Measurements from ENCODE around the gene KIF2A. TPM values are rescaled to one million over a fixed set of nuclear protein-coding genes. Genes with fewer than 3 reads are reported as not detected.

The KIF2A gene
- total and polyA plus RNA-seq, 2 of the 13 experiments (the other 11 are each of a cell fraction or from before 2014, with no cell fraction given) = 8.5 to 19.2 TPM

GRCh38 chr5:62412549-62413329 lies 106.7 kb downstream of the KIF2A start, which contains the start of gene IPO11 (continued):
- TF ChIP-seq, protein P1, sequence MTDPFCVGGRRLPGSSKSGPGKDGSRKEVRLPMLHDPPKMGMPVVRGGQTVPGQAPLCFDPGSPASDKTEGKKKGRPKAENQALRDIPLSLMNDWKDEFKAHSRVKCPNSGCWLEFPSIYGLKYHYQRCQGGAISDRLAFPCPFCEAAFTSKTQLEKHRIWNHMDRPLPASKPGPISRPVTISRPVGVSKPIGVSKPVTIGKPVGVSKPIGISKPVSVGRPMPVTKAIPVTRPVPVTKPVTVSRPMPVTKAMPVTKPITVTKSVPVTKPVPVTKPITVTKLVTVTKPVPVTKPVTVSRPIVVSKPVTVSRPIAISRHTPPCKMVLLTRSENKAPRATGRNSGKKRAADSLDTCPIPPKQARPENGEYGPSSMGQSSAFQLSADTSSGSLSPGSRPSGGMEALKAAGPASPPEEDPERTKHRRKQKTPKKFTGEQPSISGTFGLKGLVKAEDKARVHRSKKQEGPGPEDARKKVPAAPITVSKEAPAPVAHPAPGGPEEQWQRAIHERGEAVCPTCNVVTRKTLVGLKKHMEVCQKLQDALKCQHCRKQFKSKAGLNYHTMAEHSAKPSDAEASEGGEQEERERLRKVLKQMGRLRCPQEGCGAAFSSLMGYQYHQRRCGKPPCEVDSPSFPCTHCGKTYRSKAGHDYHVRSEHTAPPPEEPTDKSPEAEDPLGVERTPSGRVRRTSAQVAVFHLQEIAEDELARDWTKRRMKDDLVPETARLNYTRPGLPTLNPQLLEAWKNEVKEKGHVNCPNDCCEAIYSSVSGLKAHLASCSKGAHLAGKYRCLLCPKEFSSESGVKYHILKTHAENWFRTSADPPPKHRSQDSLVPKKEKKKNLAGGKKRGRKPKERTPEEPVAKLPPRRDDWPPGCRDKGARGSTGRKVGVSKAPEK (CRISPR knock-in tag; IDR thresholded peaks at IDR 0.05; ENCODE audit: borderline replicate concordance) = peak; percentile 37; the same call in 1 of the 2 replicates
- TF ChIP-seq ZNF30 (CRISPR knock-in tag; IDR thresholded peaks at IDR 0.05) = no peak
- TF ChIP-seq ARHGAP35 (CRISPR knock-in tag; IDR thresholded peaks at IDR 0.05; ENCODE audit: borderline replicate concordance) = 0 out of 2 replicates have a peak, but pooled peaks have one; percentile 64
- TF ChIP-seq, protein P2, sequence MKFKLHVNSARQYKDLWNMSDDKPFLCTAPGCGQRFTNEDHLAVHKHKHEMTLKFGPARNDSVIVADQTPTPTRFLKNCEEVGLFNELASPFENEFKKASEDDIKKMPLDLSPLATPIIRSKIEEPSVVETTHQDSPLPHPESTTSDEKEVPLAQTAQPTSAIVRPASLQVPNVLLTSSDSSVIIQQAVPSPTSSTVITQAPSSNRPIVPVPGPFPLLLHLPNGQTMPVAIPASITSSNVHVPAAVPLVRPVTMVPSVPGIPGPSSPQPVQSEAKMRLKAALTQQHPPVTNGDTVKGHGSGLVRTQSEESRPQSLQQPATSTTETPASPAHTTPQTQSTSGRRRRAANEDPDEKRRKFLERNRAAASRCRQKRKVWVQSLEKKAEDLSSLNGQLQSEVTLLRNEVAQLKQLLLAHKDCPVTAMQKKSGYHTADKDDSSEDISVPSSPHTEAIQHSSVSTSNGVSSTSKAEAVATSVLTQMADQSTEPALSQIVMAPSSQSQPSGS (CRISPR knock-in tag; IDR thresholded peaks at IDR 0.05) = peak; percentile 63; the same call in 1 of the 2 replicates
- no peak for TF ChIP-seq ZNF720 (CRISPR knock-in tag; IDR thresholded peaks at IDR 0.05)
- TF ChIP-seq TGIF2 (CRISPR knock-in tag; IDR thresholded peaks at IDR 0.05) = peak; percentile 72
- peak; percentile 71 for TF ChIP-seq FOXK2 (IDR thresholded peaks at IDR 0.05)
- TF ChIP-seq, protein P3, sequence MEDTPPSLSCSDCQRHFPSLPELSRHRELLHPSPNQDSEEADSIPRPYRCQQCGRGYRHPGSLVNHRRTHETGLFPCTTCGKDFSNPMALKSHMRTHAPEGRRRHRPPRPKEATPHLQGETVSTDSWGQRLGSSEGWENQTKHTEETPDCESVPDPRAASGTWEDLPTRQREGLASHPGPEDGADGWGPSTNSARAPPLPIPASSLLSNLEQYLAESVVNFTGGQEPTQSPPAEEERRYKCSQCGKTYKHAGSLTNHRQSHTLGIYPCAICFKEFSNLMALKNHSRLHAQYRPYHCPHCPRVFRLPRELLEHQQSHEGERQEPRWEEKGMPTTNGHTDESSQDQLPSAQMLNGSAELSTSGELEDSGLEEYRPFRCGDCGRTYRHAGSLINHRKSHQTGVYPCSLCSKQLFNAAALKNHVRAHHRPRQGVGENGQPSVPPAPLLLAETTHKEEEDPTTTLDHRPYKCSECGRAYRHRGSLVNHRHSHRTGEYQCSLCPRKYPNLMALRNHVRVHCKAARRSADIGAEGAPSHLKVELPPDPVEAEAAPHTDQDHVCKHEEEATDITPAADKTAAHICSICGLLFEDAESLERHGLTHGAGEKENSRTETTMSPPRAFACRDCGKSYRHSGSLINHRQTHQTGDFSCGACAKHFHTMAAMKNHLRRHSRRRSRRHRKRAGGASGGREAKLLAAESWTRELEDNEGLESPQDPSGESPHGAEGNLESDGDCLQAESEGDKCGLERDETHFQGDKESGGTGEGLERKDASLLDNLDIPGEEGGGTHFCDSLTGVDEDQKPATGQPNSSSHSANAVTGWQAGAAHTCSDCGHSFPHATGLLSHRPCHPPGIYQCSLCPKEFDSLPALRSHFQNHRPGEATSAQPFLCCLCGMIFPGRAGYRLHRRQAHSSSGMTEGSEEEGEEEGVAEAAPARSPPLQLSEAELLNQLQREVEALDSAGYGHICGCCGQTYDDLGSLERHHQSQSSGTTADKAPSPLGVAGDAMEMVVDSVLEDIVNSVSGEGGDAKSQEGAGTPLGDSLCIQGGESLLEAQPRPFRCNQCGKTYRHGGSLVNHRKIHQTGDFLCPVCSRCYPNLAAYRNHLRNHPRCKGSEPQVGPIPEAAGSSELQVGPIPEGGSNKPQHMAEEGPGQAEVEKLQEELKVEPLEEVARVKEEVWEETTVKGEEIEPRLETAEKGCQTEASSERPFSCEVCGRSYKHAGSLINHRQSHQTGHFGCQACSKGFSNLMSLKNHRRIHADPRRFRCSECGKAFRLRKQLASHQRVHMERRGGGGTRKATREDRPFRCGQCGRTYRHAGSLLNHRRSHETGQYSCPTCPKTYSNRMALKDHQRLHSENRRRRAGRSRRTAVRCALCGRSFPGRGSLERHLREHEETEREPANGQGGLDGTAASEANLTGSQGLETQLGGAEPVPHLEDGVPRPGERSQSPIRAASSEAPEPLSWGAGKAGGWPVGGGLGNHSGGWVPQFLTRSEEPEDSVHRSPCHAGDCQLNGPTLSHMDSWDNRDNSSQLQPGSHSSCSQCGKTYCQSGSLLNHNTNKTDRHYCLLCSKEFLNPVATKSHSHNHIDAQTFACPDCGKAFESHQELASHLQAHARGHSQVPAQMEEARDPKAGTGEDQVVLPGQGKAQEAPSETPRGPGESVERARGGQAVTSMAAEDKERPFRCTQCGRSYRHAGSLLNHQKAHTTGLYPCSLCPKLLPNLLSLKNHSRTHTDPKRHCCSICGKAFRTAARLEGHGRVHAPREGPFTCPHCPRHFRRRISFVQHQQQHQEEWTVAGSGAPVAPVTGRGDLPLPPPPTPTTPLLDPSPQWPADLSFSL (CRISPR knock-in tag; IDR thresholded peaks at IDR 0.05) = no peak
- TF ChIP-seq ZNF225 (CRISPR knock-in tag; IDR thresholded peaks at IDR 0.05) = peak; percentile 92; the same call in 1 of the 2 replicates
- peak; percentile 9; the same call in 1 of the 2 replicates for TF ChIP-seq FOSL2 (CRISPR knock-in tag; IDR thresholded peaks at IDR 0.05)
- peak; percentile 98 for TF ChIP-seq KMT2A (CRISPR knock-in tag; IDR thresholded peaks at IDR 0.05)
- TF ChIP-seq ZNF768 (CRISPR knock-in tag; IDR thresholded peaks at IDR 0.05) = peak; percentile 50; the same call in 1 of the 2 replicates
- TF ChIP-seq CREB1 (IDR thresholded peaks at IDR 0.05) = peak; percentile 99
- peak; percentile 100 for TF ChIP-seq CREB1 (CRISPR knock-in tag; IDR thresholded peaks at IDR 0.05)
- TF ChIP-seq SNAPC2 (CRISPR knock-in tag; IDR thresholded peaks at IDR 0.05) = peak; percentile 65; the same call in 1 of the 2 replicates
- TF ChIP-seq ZNF644 (CRISPR knock-in tag; IDR thresholded peaks at IDR 0.05; ENCODE audit: low read depth) = no peak
